IMR-90 (cell line): ENCODE data around the gene DACH1. TPM values are rescaled to one million over a fixed set of nuclear protein-coding genes. Genes with fewer than 3 reads are reported as not detected.

Source experiments
- ATAC-seq: fragments of 200-7000 bp; cut with Tn5 transposase; 2 replicates; pipeline ENCODE4 v1.9.1; 2020; ENCODE audit warnings: low read depth, mild to moderate bottlenecking, moderate library complexity
- BruUV-seq: library from RNA; stranded (reverse); fragments of 400-500 nt; replicated peaks from 2 replicates; lab custom pipeline; 2021; lab: Mats Ljungman, UMichigan
- CTCF ChIA-PET: fragments of 300-600 bp; formaldehyde crosslinking; extraction: SDS; loops from one replicate; lab custom pipeline; 2021; ENCODE audit warnings: antibody characterized with exemption; lab: Yijun Ruan, JAX
- POLR2A ChIA-PET: fragments of 300-600 bp; sonication (Branson Sonifier 250); formaldehyde crosslinking; loops from one replicate; lab custom pipeline; 2022; ENCODE audit warnings: antibody characterized with exemption; ENCODE audit not compliant: unreplicated experiment; lab: Charles Lee
- DNase-seq: peaks from one replicate; pipeline ENCODE4 v3.0.0; 2013
- H2AFZ ChIP-seq: replicated peaks from 2 replicates; pipeline ENCODE3; 2013; ENCODE audit warnings: low read length, mild to moderate bottlenecking; ENCODE audit not compliant: poor library complexity
- H2AK5ac ChIP-seq: 2 replicates; pipeline ENCODE4 v1.6.1; 2013; ENCODE audit warnings: low read depth, low read length, inconsistent platforms
- H2AK9ac ChIP-seq: replicated peaks from 2 replicates; pipeline ENCODE3; 2013; ENCODE audit warnings: mild to moderate bottlenecking, low read depth, low read length, moderate library complexity; ENCODE audit not compliant: poor library complexity
- H2BK120ac ChIP-seq: 2 replicates; pipeline ENCODE4 v1.6.1; 2013; ENCODE audit warnings: low read depth, low read length, inconsistent platforms
- H2BK15ac ChIP-seq: 3 replicates; pipeline ENCODE4 v1.6.1; 2013; ENCODE audit warnings: low read depth, low read length, inconsistent platforms
- H2BK20ac ChIP-seq: 2 replicates; pipeline ENCODE4 v1.6.1; 2013; ENCODE audit warnings: low read depth, mild to moderate bottlenecking, inconsistent platforms, low read length, moderate library complexity
- H2BK5ac ChIP-seq: 2 replicates; pipeline ENCODE4 v1.6.1; 2013; ENCODE audit warnings: mild to moderate bottlenecking, low read depth, low read length, inconsistent platforms; ENCODE audit not compliant: poor library complexity, severe bottlenecking
- H3K14ac ChIP-seq: replicated peaks from 2 replicates; pipeline ENCODE4 v1.6.1; 2013; ENCODE audit warnings: low read depth, low read length, inconsistent platforms
- H3K18ac ChIP-seq: 2 replicates; pipeline ENCODE4 v1.6.1; 2013; ENCODE audit warnings: low read depth, low read length, control low read depth
- H3K23ac ChIP-seq: 2 replicates; pipeline ENCODE4 v1.6.1; 2013; ENCODE audit warnings: low read depth, low read length, inconsistent platforms
- H3K27ac ChIP-seq: 2 replicates; pipeline ENCODE4 v1.5.1; 2013; ENCODE audit warnings: mild to moderate bottlenecking, control low read depth, low read length; ENCODE audit not compliant: insufficient read depth
- H3K27me3 ChIP-seq: 2 replicates; pipeline ENCODE4 v1.6.1; 2013; ENCODE audit warnings: low read length; ENCODE audit not compliant: control insufficient read depth, insufficient read depth
- H3K36me3 ChIP-seq: 2 replicates; pipeline ENCODE4 v1.6.1; 2013; ENCODE audit warnings: low read length, mixed read lengths; ENCODE audit not compliant: control insufficient read depth, insufficient read depth
- H3K4ac ChIP-seq: 2 replicates; pipeline ENCODE4 v1.6.1; 2013; ENCODE audit warnings: low read depth, low read length, inconsistent platforms
- H3K4me1 ChIP-seq: 2 replicates; pipeline ENCODE4 v1.6.1; 2013; ENCODE audit warnings: low read length, mixed read lengths; ENCODE audit not compliant: control insufficient read depth, insufficient read depth
- H3K4me2 ChIP-seq: 2 replicates; pipeline ENCODE4 v1.6.1; 2013; ENCODE audit warnings: low read depth, mild to moderate bottlenecking, control low read depth, low read length, moderate library complexity
- H3K4me3 ChIP-seq: 2 replicates; pipeline ENCODE4 v1.5.1; 2013; ENCODE audit warnings: low read depth, mild to moderate bottlenecking, control low read depth, low read length, moderate library complexity; ENCODE audit not compliant: insufficient read depth
- H3K56ac ChIP-seq: 2 replicates; pipeline ENCODE4 v1.6.1; 2013; ENCODE audit warnings: low read length, inconsistent platforms; ENCODE audit not compliant: insufficient read depth; ENCODE audit errors: extremely low read depth
- H3K79me1 ChIP-seq, 2 experiments: 2 replicates each; pipeline ENCODE4 v1.6.1; 2013; ENCODE audit warnings: low read length in 2 of 2, inconsistent platforms in 1 of 2, low read depth in 1 of 2
- H3K9ac ChIP-seq: 2 replicates; pipeline ENCODE4 v1.6.1; 2013; ENCODE audit warnings: low read depth, low read length, control low read depth
- H3K9me1 ChIP-seq: 2 replicates; pipeline ENCODE4 v1.6.1; 2013; ENCODE audit warnings: low read length, inconsistent platforms; ENCODE audit not compliant: insufficient read depth
- H3K9me3 ChIP-seq: 2 replicates; pipeline ENCODE4 v1.6.1; 2013; ENCODE audit warnings: low read length; ENCODE audit not compliant: control insufficient read depth, insufficient read depth
- H4K20me1 ChIP-seq: 2 replicates; pipeline ENCODE4 v1.6.1; 2013; ENCODE audit warnings: low read length, inconsistent platforms; ENCODE audit not compliant: insufficient read depth
- H4K5ac ChIP-seq: 2 replicates; pipeline ENCODE4 v1.6.1; 2013; ENCODE audit warnings: mild to moderate bottlenecking, low read depth, low read length, control low read depth
- H4K8ac ChIP-seq, 2 experiments: 2 replicates each; pipeline ENCODE4 v1.6.1; 2013; ENCODE audit warnings: low read depth in 2 of 2, low read length in 2 of 2, control low read depth in 1 of 2, inconsistent platforms in 1 of 2
- H4K91ac ChIP-seq: 2 replicates; pipeline ENCODE4 v1.6.1; 2013; ENCODE audit warnings: low read depth, low read length, inconsistent platforms; ENCODE audit not compliant: insufficient read depth
- CEBPB ChIP-seq: IDR thresholded peaks from 2 replicates; pipeline ENCODE4 v1.6.1; 2012; ENCODE audit warnings: low read depth, low read length, improper control_type of control experiment
- CHD1 ChIP-seq: IDR thresholded peaks from 2 replicates; pipeline ENCODE4 v1.6.1; 2012; ENCODE audit warnings: low read depth, low read length, improper control_type of control experiment
- MAZ ChIP-seq: IDR thresholded peaks from 2 replicates; pipeline ENCODE4 v1.6.1; 2012; ENCODE audit warnings: low read depth, mild to moderate bottlenecking, low read length, improper control_type of control experiment, moderate library complexity, borderline replicate concordance
- MXI1 ChIP-seq: IDR thresholded peaks from 2 replicates; pipeline ENCODE4 v1.6.1; 2012; ENCODE audit warnings: low read depth, mild to moderate bottlenecking, low read length, moderate library complexity, borderline replicate concordance
- RFX5 ChIP-seq: IDR thresholded peaks from 2 replicates; pipeline ENCODE4 v1.8.0; 2012; ENCODE audit warnings: low read depth, mild to moderate bottlenecking, low read length, moderate library complexity
- SMC3 ChIP-seq: fragments of 150-350 bp; IDR thresholded peaks from 2 replicates; pipeline ENCODE4 v1.6.1; 2016; ENCODE audit warnings: low read depth, mild to moderate bottlenecking, antibody characterized with exemption, low read length, moderate library complexity
- WGBS, 2 experiments: methylation state at CpG; one replicate each; pipeline versions ENCODE4 v1.1.5 to v1.1.7; 2013; ENCODE audit warnings: missing lambda C conversion rate in 2 of 2; ENCODE audit not compliant: insufficient read length in 1 of 2; ENCODE audit errors: extremely low coverage in 2 of 2; 5-methylcytosine and 5-hydroxymethylcytosine counted together
- dilution Hi-C: fragments of 300-500 bp; cut with HindIII; formaldehyde crosslinking; loops from one replicate; pipeline ENCODE4 v1.14.3; 2018; ENCODE audit warnings: low sequenced_read_pairs; ENCODE audit not compliant: unreplicated experiment
- in situ Hi-C: fragments of 300-500 bp; cut with MboI; formaldehyde crosslinking; loops from 3 replicates; pipeline ENCODE4 v1.14.3; 2019; ENCODE audit warnings: low sequenced_read_pairs, inconsistent platforms, mixed read lengths
- intact Hi-C: fragments of 100-400 bp; cut with micrococcal nuclease; formaldehyde crosslinking; loops from 2 replicates; pipeline ENCODE4 v1.10.0; 2022
- polyA plus RNA-seq, 3 experiments: library from polyadenylated mRNA; depleted of rRNA; stranded (reverse); fragments of >200 nt; gene quantifications; 2 replicates each; pipeline ENCODE4 v1.2.3, GENCODE V29; 2012; ENCODE audit warnings: low replicate concordance in 1 of 3
- total RNA-seq: library from RNA; depleted of rRNA; stranded (reverse); fragments of >200 nt; gene quantifications from 2 replicates; pipeline ENCODE4 v1.2.3, GENCODE V29; 2012
- TF ChIP-seq, protein P1 (sequence below): fragments of 150-350 bp; IDR thresholded peaks from 2 replicates; pipeline ENCODE4 v1.6.1; 2017; ENCODE audit warnings: mild to moderate bottlenecking, antibody characterized with exemption, low read length, low read depth

DACH1 gene
- total and polyA plus RNA-seq, 2 of the 4 experiments (the other 2 are of a cell fraction), result not detected

DNA sequence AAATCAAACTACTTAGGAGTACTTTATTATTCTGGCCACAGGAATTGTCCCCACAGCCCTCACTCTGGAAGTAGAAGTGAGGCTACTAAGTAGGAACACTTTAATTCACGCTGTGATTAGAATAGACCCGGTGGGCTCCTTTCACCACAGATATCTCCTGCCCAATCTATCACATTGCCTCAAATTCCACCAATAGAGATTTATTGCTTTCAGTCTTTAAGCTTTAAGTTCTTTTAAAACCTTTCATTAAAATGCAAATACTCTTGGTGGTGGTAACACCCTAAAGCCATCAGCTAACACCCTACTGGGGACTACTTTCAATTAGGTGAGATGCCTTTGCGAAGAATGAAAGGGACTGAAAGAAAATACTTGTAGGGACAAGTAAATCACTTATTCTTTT is 181.9 kb downstream of the DACH1 start:
- no peak overlapping the region for H3K27ac ChIP-seq
- H2BK20ac ChIP-seq, result no peak overlapping the region
- H2AFZ ChIP-seq, result no peak overlapping the region
- H3K36me3 ChIP-seq, result no peaks in the 10 kb centered on the region
- H3K9me3 ChIP-seq, result no peaks in the 10 kb centered on the region
- H3K9ac ChIP-seq, result no peak overlapping the region
- no peak overlapping the region for H4K8ac ChIP-seq
- DNase-seq, result no peak
- ATAC-seq, result no peak
- H3K23ac ChIP-seq, result no peak overlapping the region
- no peak overlapping the region for H3K4ac ChIP-seq
- no peaks in the 10 kb centered on the region for H3K79me1 ChIP-seq
- H3K18ac ChIP-seq, result no peak overlapping the region
- no peak overlapping the region for H2AK9ac ChIP-seq
- WGBS, 2 experiments, result no CpG with 5 or more reads among the region's 3 CpGs
- no peak overlapping the region for H2AK5ac ChIP-seq
- ChIA-PET POLR2A (no interaction called here), CTCF (no interaction called here)
- H3K27me3 ChIP-seq, result no peaks in the 10 kb centered on the region
- H2BK120ac ChIP-seq, result no peak overlapping the region
- TF ChIP-seq MXI1 (no peak), MAZ (no peak), SMC3 (no peak), RFX5 (no peak), CHD1 (no peak), CEBPB (no peak)
- TF ChIP-seq, protein P1, sequence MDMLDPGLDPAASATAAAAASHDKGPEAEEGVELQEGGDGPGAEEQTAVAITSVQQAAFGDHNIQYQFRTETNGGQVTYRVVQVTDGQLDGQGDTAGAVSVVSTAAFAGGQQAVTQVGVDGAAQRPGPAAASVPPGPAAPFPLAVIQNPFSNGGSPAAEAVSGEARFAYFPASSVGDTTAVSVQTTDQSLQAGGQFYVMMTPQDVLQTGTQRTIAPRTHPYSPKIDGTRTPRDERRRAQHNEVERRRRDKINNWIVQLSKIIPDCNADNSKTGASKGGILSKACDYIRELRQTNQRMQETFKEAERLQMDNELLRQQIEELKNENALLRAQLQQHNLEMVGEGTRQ, result no peak
- no peak overlapping the region for H2BK15ac ChIP-seq
- in situ Hi-C loops, result no loop called here
- H4K91ac ChIP-seq, result no peak overlapping the region
- dilution Hi-C loops, result no loop called here
- intact Hi-C loops, result no loop called here
- BruUV-seq, result no TSS peak
- H2BK5ac ChIP-seq, result no peak overlapping the region
- H3K56ac ChIP-seq, result no peak overlapping the region
- H4K5ac ChIP-seq, result no peak overlapping the region
- H3K9me1 ChIP-seq, result no peaks in the 10 kb centered on the region
- no peak overlapping the region for H3K14ac ChIP-seq
- H3K4me3 ChIP-seq, result no peak overlapping the region
- no peaks in the 10 kb centered on the region for H3K4me1 ChIP-seq
- no peak overlapping the region for H3K4me2 ChIP-seq
- no peaks in the 10 kb centered on the region for H4K20me1 ChIP-seq
